IMR-90 (cell line): Measurements from ENCODE around the gene TUBGCP6. TPM values are rescaled to one million over a fixed set of nuclear protein-coding genes. Genes with fewer than 3 reads are reported as not detected.

Experiments
- ATAC-seq: fragments of 200-7000 bp; cut with Tn5 transposase; 2 replicates; pipeline ENCODE4 v1.9.1; 2020; ENCODE audit warnings: low read depth, mild to moderate bottlenecking, moderate library complexity
- BruUV-seq: library from RNA; stranded (reverse); fragments of 400-500 nt; replicated peaks from 2 replicates; lab custom pipeline; 2021; lab: Mats Ljungman, UMichigan
- CTCF ChIA-PET: fragments of 300-600 bp; formaldehyde crosslinking; extraction: SDS; loops from one replicate; lab custom pipeline; 2021; ENCODE audit warnings: antibody characterized with exemption; lab: Yijun Ruan, JAX
- POLR2A ChIA-PET: fragments of 300-600 bp; sonication (Branson Sonifier 250); formaldehyde crosslinking; loops from one replicate; lab custom pipeline; 2022; ENCODE audit warnings: antibody characterized with exemption; ENCODE audit not compliant: unreplicated experiment; lab: Charles Lee
- DNase-seq: peaks from one replicate; pipeline ENCODE4 v3.0.0; 2013
- H2AFZ ChIP-seq: replicated peaks from 2 replicates; pipeline ENCODE3; 2013; ENCODE audit warnings: low read length, mild to moderate bottlenecking; ENCODE audit not compliant: poor library complexity
- H2AK5ac ChIP-seq: 2 replicates; pipeline ENCODE4 v1.6.1; 2013; ENCODE audit warnings: low read depth, low read length, inconsistent platforms
- H2AK9ac ChIP-seq: replicated peaks from 2 replicates; pipeline ENCODE3; 2013; ENCODE audit warnings: mild to moderate bottlenecking, low read depth, low read length, moderate library complexity; ENCODE audit not compliant: poor library complexity
- H2BK120ac ChIP-seq: 2 replicates; pipeline ENCODE4 v1.6.1; 2013; ENCODE audit warnings: low read depth, low read length, inconsistent platforms
- H2BK15ac ChIP-seq: 3 replicates; pipeline ENCODE4 v1.6.1; 2013; ENCODE audit warnings: low read depth, low read length, inconsistent platforms
- H2BK20ac ChIP-seq: 2 replicates; pipeline ENCODE4 v1.6.1; 2013; ENCODE audit warnings: low read depth, mild to moderate bottlenecking, inconsistent platforms, low read length, moderate library complexity
- H2BK5ac ChIP-seq: 2 replicates; pipeline ENCODE4 v1.6.1; 2013; ENCODE audit warnings: mild to moderate bottlenecking, low read depth, low read length, inconsistent platforms; ENCODE audit not compliant: poor library complexity, severe bottlenecking
- H3K14ac ChIP-seq: replicated peaks from 2 replicates; pipeline ENCODE4 v1.6.1; 2013; ENCODE audit warnings: low read depth, low read length, inconsistent platforms
- H3K18ac ChIP-seq: 2 replicates; pipeline ENCODE4 v1.6.1; 2013; ENCODE audit warnings: low read depth, low read length, control low read depth
- H3K23ac ChIP-seq: 2 replicates; pipeline ENCODE4 v1.6.1; 2013; ENCODE audit warnings: low read depth, low read length, inconsistent platforms
- H3K27ac ChIP-seq: 2 replicates; pipeline ENCODE4 v1.5.1; 2013; ENCODE audit warnings: mild to moderate bottlenecking, control low read depth, low read length; ENCODE audit not compliant: insufficient read depth
- H3K27me3 ChIP-seq: 2 replicates; pipeline ENCODE4 v1.6.1; 2013; ENCODE audit warnings: low read length; ENCODE audit not compliant: control insufficient read depth, insufficient read depth
- H3K36me3 ChIP-seq: 2 replicates; pipeline ENCODE4 v1.6.1; 2013; ENCODE audit warnings: low read length, mixed read lengths; ENCODE audit not compliant: control insufficient read depth, insufficient read depth
- H3K4ac ChIP-seq: 2 replicates; pipeline ENCODE4 v1.6.1; 2013; ENCODE audit warnings: low read depth, low read length, inconsistent platforms
- H3K4me1 ChIP-seq: 2 replicates; pipeline ENCODE4 v1.6.1; 2013; ENCODE audit warnings: low read length, mixed read lengths; ENCODE audit not compliant: control insufficient read depth, insufficient read depth
- H3K4me2 ChIP-seq: 2 replicates; pipeline ENCODE4 v1.6.1; 2013; ENCODE audit warnings: low read depth, mild to moderate bottlenecking, control low read depth, low read length, moderate library complexity
- H3K4me3 ChIP-seq: 2 replicates; pipeline ENCODE4 v1.5.1; 2013; ENCODE audit warnings: low read depth, mild to moderate bottlenecking, control low read depth, low read length, moderate library complexity; ENCODE audit not compliant: insufficient read depth
- H3K56ac ChIP-seq: 2 replicates; pipeline ENCODE4 v1.6.1; 2013; ENCODE audit warnings: low read length, inconsistent platforms; ENCODE audit not compliant: insufficient read depth; ENCODE audit errors: extremely low read depth
- H3K79me1 ChIP-seq, 2 experiments: 2 replicates each; pipeline ENCODE4 v1.6.1; 2013; ENCODE audit warnings: low read length in 2 of 2, inconsistent platforms in 1 of 2, low read depth in 1 of 2
- H3K9ac ChIP-seq: 2 replicates; pipeline ENCODE4 v1.6.1; 2013; ENCODE audit warnings: low read depth, low read length, control low read depth
- H3K9me1 ChIP-seq: 2 replicates; pipeline ENCODE4 v1.6.1; 2013; ENCODE audit warnings: low read length, inconsistent platforms; ENCODE audit not compliant: insufficient read depth
- H3K9me3 ChIP-seq: 2 replicates; pipeline ENCODE4 v1.6.1; 2013; ENCODE audit warnings: low read length; ENCODE audit not compliant: control insufficient read depth, insufficient read depth
- H4K20me1 ChIP-seq: 2 replicates; pipeline ENCODE4 v1.6.1; 2013; ENCODE audit warnings: low read length, inconsistent platforms; ENCODE audit not compliant: insufficient read depth
- H4K5ac ChIP-seq: 2 replicates; pipeline ENCODE4 v1.6.1; 2013; ENCODE audit warnings: mild to moderate bottlenecking, low read depth, low read length, control low read depth
- H4K8ac ChIP-seq, 2 experiments: 2 replicates each; pipeline ENCODE4 v1.6.1; 2013; ENCODE audit warnings: low read depth in 2 of 2, low read length in 2 of 2, control low read depth in 1 of 2, inconsistent platforms in 1 of 2
- H4K91ac ChIP-seq: 2 replicates; pipeline ENCODE4 v1.6.1; 2013; ENCODE audit warnings: low read depth, low read length, inconsistent platforms; ENCODE audit not compliant: insufficient read depth
- BHLHE40 ChIP-seq: fragments of 150-350 bp; IDR thresholded peaks from 2 replicates; pipeline ENCODE4 v1.6.1; 2016; ENCODE audit warnings: mild to moderate bottlenecking, low read depth, low read length
- CEBPB ChIP-seq: IDR thresholded peaks from 2 replicates; pipeline ENCODE4 v1.6.1; 2012; ENCODE audit warnings: low read depth, low read length, improper control_type of control experiment
- CHD1 ChIP-seq: IDR thresholded peaks from 2 replicates; pipeline ENCODE4 v1.6.1; 2012; ENCODE audit warnings: low read depth, low read length, improper control_type of control experiment
- FOS ChIP-seq: fragments of 150-350 bp; IDR thresholded peaks from 2 replicates; pipeline ENCODE4 v1.6.1; 2016; ENCODE audit warnings: low read depth, low read length
- MAZ ChIP-seq: IDR thresholded peaks from 2 replicates; pipeline ENCODE4 v1.6.1; 2012; ENCODE audit warnings: low read depth, mild to moderate bottlenecking, low read length, improper control_type of control experiment, moderate library complexity, borderline replicate concordance
- NFE2L2 ChIP-seq: fragments of 150-350 bp; IDR thresholded peaks from 2 replicates; pipeline ENCODE4 v1.6.1; 2016; ENCODE audit warnings: low read depth, mild to moderate bottlenecking, low read length
- POLR2A ChIP-seq: IDR thresholded peaks from 2 replicates; pipeline ENCODE4 v1.6.1; 2012; ENCODE audit warnings: mild to moderate bottlenecking, low read depth, low read length
- RCOR1 ChIP-seq: IDR thresholded peaks from 2 replicates; pipeline ENCODE4 v1.6.1; 2012; ENCODE audit warnings: mild to moderate bottlenecking, low read length, improper control_type of control experiment; ENCODE audit not compliant: insufficient replicate concordance
- RFX5 ChIP-seq: IDR thresholded peaks from 2 replicates; pipeline ENCODE4 v1.8.0; 2012; ENCODE audit warnings: low read depth, mild to moderate bottlenecking, low read length, moderate library complexity
- SMC3 ChIP-seq: fragments of 150-350 bp; IDR thresholded peaks from 2 replicates; pipeline ENCODE4 v1.6.1; 2016; ENCODE audit warnings: low read depth, mild to moderate bottlenecking, antibody characterized with exemption, low read length, moderate library complexity
- WGBS, 2 experiments: methylation state at CpG; one replicate each; pipeline versions ENCODE4 v1.1.5 to v1.1.7; 2013; ENCODE audit warnings: missing lambda C conversion rate in 2 of 2; ENCODE audit not compliant: insufficient read length in 1 of 2; ENCODE audit errors: extremely low coverage in 2 of 2; 5-methylcytosine and 5-hydroxymethylcytosine counted together
- dilution Hi-C: fragments of 300-500 bp; cut with HindIII; formaldehyde crosslinking; loops from one replicate; pipeline ENCODE4 v1.14.3; 2018; ENCODE audit warnings: low sequenced_read_pairs; ENCODE audit not compliant: unreplicated experiment
- in situ Hi-C: fragments of 300-500 bp; cut with MboI; formaldehyde crosslinking; loops from 3 replicates; pipeline ENCODE4 v1.14.3; 2019; ENCODE audit warnings: low sequenced_read_pairs, inconsistent platforms, mixed read lengths
- intact Hi-C: fragments of 100-400 bp; cut with micrococcal nuclease; formaldehyde crosslinking; loops from 2 replicates; pipeline ENCODE4 v1.10.0; 2022
- polyA plus RNA-seq, 3 experiments: library from polyadenylated mRNA; depleted of rRNA; stranded (reverse); fragments of >200 nt; gene quantifications; 2 replicates each; pipeline ENCODE4 v1.2.3, GENCODE V29; 2012; ENCODE audit warnings: low replicate concordance in 1 of 3
- total RNA-seq: library from RNA; depleted of rRNA; stranded (reverse); fragments of >200 nt; gene quantifications from 2 replicates; pipeline ENCODE4 v1.2.3, GENCODE V29; 2012
- TF ChIP-seq, protein P1 (sequence below): fragments of 150-350 bp; IDR thresholded peaks from 2 replicates; pipeline ENCODE4 v1.6.1; 2016; ENCODE audit warnings: low read depth, mild to moderate bottlenecking, low read length, moderate library complexity, borderline replicate concordance
- TF ChIP-seq, protein P2 (sequence below): fragments of 150-350 bp; IDR thresholded peaks from 2 replicates; pipeline ENCODE4 v1.6.1; 2017; ENCODE audit warnings: mild to moderate bottlenecking, antibody characterized with exemption, low read length, low read depth

The TUBGCP6 gene
- total and polyA plus RNA-seq, 2 of the 4 experiments (the other 2 are of a cell fraction) = 10.8 to 28.6 TPM

DNA sequence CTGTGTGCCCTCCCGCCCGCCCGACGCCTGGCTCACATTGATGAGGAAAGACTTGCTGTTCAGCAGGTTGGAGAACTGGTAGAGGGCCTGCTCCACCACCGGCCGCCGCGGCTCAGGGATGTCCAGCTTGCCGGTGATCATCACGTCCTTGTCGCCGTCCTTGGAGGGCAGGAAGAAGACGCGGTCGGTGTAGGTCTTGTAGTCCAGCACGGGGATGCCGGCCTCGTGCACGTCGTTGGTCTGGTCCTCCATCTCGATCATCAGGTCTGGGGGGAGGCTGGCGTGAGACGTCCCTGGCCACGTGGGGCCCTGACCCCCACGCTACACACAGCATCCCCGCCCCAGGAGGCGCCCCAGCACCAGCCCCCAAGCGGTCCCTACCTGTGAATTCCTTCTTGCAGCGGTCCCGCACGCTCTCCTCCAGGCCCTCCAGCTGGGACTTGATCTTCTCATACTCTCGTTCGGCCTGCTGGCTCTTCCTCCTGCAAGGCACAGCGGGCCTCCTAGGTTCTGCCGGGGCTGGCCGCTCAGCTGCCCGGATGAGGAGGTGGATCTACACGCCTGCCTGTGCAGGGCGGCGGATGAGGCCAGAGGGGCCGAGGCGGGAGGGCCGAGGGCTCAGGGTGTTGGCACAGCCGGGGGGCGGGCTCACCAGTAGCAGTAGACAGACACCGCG lies 36.0 kb upstream of the TUBGCP6 start:
- in situ Hi-C loops = no loop called here
- no peak overlapping the region for H2BK5ac ChIP-seq
- H2BK20ac ChIP-seq = no peak overlapping the region
- BruUV-seq = TSS peak; percentile 69
- H3K4me3 ChIP-seq = no peak overlapping the region
- dilution Hi-C loops = no loop called here
- H3K9me1 ChIP-seq = no peaks in the 10 kb centered on the region
- no peaks in the 10 kb centered on the region for H3K9me3 ChIP-seq
- H2BK15ac ChIP-seq = no peak overlapping the region
- no peak overlapping the region for H3K4ac ChIP-seq
- 99% methylated on average over 15 of the region's 47 CpGs; no CpG with 5 or more reads in 1 of the 2 experiments for WGBS, 2 experiments
- no peak overlapping the region for H3K18ac ChIP-seq
- no peak overlapping the region for H4K5ac ChIP-seq
- ATAC-seq (no peak), DNase-seq (no peak)
- intact Hi-C loops = no loop called here
- no peak overlapping the region for H3K9ac ChIP-seq
- no peak overlapping the region for H2BK120ac ChIP-seq
- no peaks in the 10 kb centered on the region for H3K27me3 ChIP-seq
- H3K14ac ChIP-seq = no peak overlapping the region
- peaks cover 11 to 38% of the 10 kb centered on the region in 2 experiments; a peak in 3 of 4 replicates for H3K79me1 ChIP-seq
- H4K91ac ChIP-seq = no peak overlapping the region
- H4K20me1 ChIP-seq = peaks cover 37% of the 10 kb centered on the region
- no peak overlapping the region for H2AFZ ChIP-seq
- H3K23ac ChIP-seq = no peak overlapping the region
- H3K4me2 ChIP-seq = no peak overlapping the region
- peaks cover 8% of the 10 kb centered on the region for H3K4me1 ChIP-seq
- POLR2A ChIA-PET = no interaction called here
- CTCF ChIA-PET = no interaction called here
- H2AK9ac ChIP-seq = no peak overlapping the region
- no peak overlapping the region for H4K8ac ChIP-seq
- peaks cover 88% of the 10 kb centered on the region for H3K36me3 ChIP-seq
- no peak overlapping the region for H2AK5ac ChIP-seq
- no peak overlapping the region for H3K56ac ChIP-seq
- no peak overlapping the region for H3K27ac ChIP-seq
- TF ChIP-seq MAZ = no peak
- no peak for TF ChIP-seq BHLHE40
- no peak for TF ChIP-seq POLR2A
- TF ChIP-seq RCOR1 = no peak
- no peak for TF ChIP-seq FOS
- no peak for TF ChIP-seq NFE2L2
- no peak for TF ChIP-seq SMC3
- no peak for TF ChIP-seq CHD1
- TF ChIP-seq, protein P1, sequence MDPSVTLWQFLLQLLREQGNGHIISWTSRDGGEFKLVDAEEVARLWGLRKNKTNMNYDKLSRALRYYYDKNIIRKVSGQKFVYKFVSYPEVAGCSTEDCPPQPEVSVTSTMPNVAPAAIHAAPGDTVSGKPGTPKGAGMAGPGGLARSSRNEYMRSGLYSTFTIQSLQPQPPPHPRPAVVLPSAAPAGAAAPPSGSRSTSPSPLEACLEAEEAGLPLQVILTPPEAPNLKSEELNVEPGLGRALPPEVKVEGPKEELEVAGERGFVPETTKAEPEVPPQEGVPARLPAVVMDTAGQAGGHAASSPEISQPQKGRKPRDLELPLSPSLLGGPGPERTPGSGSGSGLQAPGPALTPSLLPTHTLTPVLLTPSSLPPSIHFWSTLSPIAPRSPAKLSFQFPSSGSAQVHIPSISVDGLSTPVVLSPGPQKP = no peak
- TF ChIP-seq CEBPB = no peak
- TF ChIP-seq, protein P2, sequence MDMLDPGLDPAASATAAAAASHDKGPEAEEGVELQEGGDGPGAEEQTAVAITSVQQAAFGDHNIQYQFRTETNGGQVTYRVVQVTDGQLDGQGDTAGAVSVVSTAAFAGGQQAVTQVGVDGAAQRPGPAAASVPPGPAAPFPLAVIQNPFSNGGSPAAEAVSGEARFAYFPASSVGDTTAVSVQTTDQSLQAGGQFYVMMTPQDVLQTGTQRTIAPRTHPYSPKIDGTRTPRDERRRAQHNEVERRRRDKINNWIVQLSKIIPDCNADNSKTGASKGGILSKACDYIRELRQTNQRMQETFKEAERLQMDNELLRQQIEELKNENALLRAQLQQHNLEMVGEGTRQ = no peak
- no peak for TF ChIP-seq RFX5
